ENCODE data around the gene MS4A2. TPM values are rescaled to one million over a fixed set of nuclear protein-coding genes. Genes with fewer than 3 reads are reported as not detected.

MS4A2 gene
- total RNA-seq, 1 donor from 2014 or later: not detected

GRCh38 chr11:60077216-60077817, 11.1 kb upstream of the MS4A2 start:
- Mint-ChIP-seq H3K36me3 (ENCODE audit: unreplicated experiment) (no peaks in the 10 kb centered on the region), H3K27me3 (ENCODE audit: unreplicated experiment) (no peaks in the 10 kb centered on the region), H3K4me3 (ENCODE audit: unreplicated experiment) (no peak overlapping the region), H3K27ac (ENCODE audit: unreplicated experiment) (no peak overlapping the region), H3K4me1 (ENCODE audit: unreplicated experiment) (no peaks in the 10 kb centered on the region), H3K9me3 (ENCODE audit: unreplicated experiment) (no peaks in the 10 kb centered on the region)
- TF ChIP-seq, protein P1, sequence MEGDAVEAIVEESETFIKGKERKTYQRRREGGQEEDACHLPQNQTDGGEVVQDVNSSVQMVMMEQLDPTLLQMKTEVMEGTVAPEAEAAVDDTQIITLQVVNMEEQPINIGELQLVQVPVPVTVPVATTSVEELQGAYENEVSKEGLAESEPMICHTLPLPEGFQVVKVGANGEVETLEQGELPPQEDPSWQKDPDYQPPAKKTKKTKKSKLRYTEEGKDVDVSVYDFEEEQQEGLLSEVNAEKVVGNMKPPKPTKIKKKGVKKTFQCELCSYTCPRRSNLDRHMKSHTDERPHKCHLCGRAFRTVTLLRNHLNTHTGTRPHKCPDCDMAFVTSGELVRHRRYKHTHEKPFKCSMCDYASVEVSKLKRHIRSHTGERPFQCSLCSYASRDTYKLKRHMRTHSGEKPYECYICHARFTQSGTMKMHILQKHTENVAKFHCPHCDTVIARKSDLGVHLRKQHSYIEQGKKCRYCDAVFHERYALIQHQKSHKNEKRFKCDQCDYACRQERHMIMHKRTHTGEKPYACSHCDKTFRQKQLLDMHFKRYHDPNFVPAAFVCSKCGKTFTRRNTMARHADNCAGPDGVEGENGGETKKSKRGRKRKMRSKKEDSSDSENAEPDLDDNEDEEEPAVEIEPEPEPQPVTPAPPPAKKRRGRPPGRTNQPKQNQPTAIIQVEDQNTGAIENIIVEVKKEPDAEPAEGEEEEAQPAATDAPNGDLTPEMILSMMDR (IDR thresholded peaks at IDR 0.05): no peak
- DNase-seq (ENCODE audit: extremely low spot score, unreplicated experiment): no peak

DNA sequence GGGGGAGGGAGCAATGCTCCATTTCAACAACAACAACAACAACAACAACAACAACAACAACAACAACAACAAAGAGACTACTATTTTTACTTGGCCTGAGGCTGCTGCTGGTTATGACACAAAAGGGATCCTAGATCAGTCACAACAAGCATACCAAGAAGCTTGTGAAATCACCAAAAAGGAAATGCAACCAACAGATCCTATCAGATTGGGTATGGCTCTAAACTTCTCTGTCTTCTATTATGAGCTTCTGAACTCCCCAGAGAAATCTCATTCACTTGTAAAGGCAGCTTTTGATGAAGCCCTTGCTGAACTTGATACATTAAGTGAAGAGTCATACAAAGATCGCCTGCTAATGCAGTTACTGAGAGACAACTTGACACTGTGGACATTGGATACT, 10.5 kb upstream of the MS4A2 start:
- Mint-ChIP-seq H3K4me3 (ENCODE audit: unreplicated experiment) (no peak overlapping the region), H3K9me3 (ENCODE audit: unreplicated experiment) (no peaks in the 10 kb centered on the region), H3K4me1 (ENCODE audit: unreplicated experiment) (no peaks in the 10 kb centered on the region), H3K27me3 (ENCODE audit: unreplicated experiment) (no peaks in the 10 kb centered on the region), H3K27ac (ENCODE audit: unreplicated experiment) (no peak overlapping the region), H3K36me3 (ENCODE audit: unreplicated experiment) (no peaks in the 10 kb centered on the region)
- TF ChIP-seq, protein P1 (IDR thresholded peaks at IDR 0.05): no peak
- DNase-seq (ENCODE audit: extremely low spot score, unreplicated experiment): no peak

GRCh38 chr11:60078745-60079144, 9.7 kb upstream of the MS4A2 start:
- no peak for DNase-seq (ENCODE audit: extremely low spot score, unreplicated experiment)
- Mint-ChIP-seq H3K4me1 (ENCODE audit: unreplicated experiment) (no peaks in the 10 kb centered on the region), H3K9me3 (ENCODE audit: unreplicated experiment) (no peaks in the 10 kb centered on the region), H3K27me3 (ENCODE audit: unreplicated experiment) (no peaks in the 10 kb centered on the region), H3K36me3 (ENCODE audit: unreplicated experiment) (no peaks in the 10 kb centered on the region), H3K27ac (ENCODE audit: unreplicated experiment) (no peak overlapping the region), H3K4me3 (ENCODE audit: unreplicated experiment) (no peak overlapping the region)
- TF ChIP-seq, protein P1 (IDR thresholded peaks at IDR 0.05): no peak

- TF ChIP-seq, protein P1 (IDR thresholded peaks at IDR 0.05): no peak
- H3K36me3 Mint-ChIP-seq (ENCODE audit: unreplicated experiment): no peaks in the 10 kb centered on the region
- no peak overlapping the region for H3K27ac Mint-ChIP-seq (ENCODE audit: unreplicated experiment)
- no peaks in the 10 kb centered on the region for H3K4me1 Mint-ChIP-seq (ENCODE audit: unreplicated experiment)
- H3K9me3 Mint-ChIP-seq (ENCODE audit: unreplicated experiment): no peaks in the 10 kb centered on the region
- no peaks in the 10 kb centered on the region for H3K27me3 Mint-ChIP-seq (ENCODE audit: unreplicated experiment)
- H3K4me3 Mint-ChIP-seq (ENCODE audit: unreplicated experiment): no peak overlapping the region
- DNase-seq (ENCODE audit: extremely low spot score, unreplicated experiment): no peak
Measured at GRCh38 chr11:60080535-60080934, 7.9 kb upstream of the MS4A2 start.

DNA sequence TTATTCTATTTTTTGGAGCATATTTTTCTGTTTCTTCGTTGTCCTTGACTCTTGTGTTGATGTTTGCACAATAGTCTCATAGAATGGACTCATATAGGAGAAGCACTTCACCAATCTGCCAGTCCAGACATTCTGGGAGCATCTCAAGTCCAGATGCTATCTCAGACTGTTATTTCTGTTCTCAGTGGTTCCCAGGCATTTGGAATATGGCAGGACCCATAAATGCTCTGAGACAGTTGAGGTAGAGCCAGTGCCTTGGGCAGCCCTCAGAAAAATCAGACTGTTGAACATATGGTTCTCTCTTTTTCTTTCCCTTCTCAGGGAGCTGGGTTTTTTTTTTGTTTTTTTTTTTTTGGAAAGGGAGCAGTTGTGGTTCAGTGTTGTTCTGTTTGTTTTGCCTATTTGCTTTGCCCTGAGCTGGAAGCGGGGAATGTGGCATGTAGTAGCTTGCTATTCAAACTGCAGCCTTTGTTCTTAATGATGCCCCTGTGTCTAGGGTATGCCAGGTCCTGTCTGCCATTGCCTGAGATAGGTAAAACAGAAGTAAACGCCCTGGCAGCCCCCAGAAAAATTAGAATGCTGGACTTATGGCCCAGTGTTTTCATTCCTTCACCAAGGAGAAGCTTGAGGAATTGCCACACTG, 3.7 kb upstream of the MS4A2 start:
- H3K27me3 Mint-ChIP-seq (ENCODE audit: unreplicated experiment): no peaks in the 10 kb centered on the region
- H3K4me3 Mint-ChIP-seq (ENCODE audit: unreplicated experiment): no peak overlapping the region
- TF ChIP-seq, protein P1 (IDR thresholded peaks at IDR 0.05): no peak
- no peaks in the 10 kb centered on the region for H3K36me3 Mint-ChIP-seq (ENCODE audit: unreplicated experiment)
- H3K9me3 Mint-ChIP-seq (ENCODE audit: unreplicated experiment): no peaks in the 10 kb centered on the region
- DNase-seq (ENCODE audit: extremely low spot score, unreplicated experiment): no peak
- H3K27ac Mint-ChIP-seq (ENCODE audit: unreplicated experiment): no peak overlapping the region
- H3K4me1 Mint-ChIP-seq (ENCODE audit: unreplicated experiment): no peaks in the 10 kb centered on the region
